NCI-H146 (cell line): ENCODE measurements around the gene DCAF5.
"Not testable (repeated sequence)": the region's sequence is repeated elsewhere in the genome, so short reads cannot be mapped to it uniquely, and the experiment has no call there.

ENCODE experiments used
- DNase-seq: peaks from one replicate; lab custom pipeline; 2025; lab: John Stamatoyannopoulos, UW

Gene DCAF5

DNA sequence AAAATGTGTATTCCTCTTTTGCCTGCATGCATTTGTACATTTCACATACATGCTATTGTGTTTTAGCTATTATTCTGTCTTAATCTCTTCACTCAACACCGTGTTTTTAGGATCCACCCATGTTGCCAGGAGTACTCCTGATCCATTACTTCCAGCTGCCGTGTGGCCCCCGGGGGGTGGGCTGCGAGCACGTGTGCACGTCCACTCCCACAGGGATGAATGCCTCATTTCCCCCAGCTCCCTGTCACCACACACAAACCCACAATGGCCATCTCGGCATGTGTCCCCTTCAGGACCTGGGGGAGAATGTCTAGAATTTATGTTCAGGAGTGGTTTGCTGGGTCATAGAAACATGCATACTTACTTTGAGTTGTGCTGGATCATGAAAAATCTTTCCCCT, 111.1 kb downstream of the DCAF5 start:
- no peak for DNase-seq

DNA sequence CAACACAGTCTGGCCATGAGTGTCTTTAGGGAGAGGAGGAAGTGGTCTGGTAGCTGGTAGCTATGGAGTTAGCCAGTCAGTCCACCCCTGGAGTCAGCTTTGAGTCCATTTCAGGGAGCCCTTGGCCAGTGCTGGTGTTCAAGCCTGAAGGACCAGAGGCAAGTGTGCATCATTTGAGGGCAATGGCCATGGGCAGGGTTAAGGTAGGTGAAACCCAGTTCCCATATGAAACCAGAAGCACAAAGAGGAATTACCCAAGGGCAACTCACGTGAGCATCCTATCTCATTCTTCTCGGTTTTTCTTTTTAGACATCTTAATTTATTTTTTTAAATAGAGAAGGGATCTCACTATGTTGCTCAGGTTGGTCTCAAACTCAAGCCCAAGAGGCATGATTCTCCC, 112.6 kb downstream of the DCAF5 start:
- DNase-seq = no peak

DNA sequence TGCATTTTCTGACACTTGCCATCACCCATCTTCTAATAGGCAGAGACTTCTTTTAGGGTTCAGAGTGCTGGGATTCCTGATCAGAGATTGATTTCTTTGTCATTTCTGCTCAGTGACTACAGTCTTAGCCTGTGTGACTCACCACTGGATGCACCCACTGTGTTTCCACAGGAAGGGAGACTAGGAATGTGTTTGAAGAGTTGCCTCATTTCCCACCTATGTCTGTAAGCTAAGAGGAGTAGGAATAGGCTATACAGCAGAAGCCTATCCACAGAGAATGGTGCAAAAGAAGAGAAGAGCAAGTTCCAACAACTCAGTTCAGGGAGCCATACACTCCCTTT, 113.7 kb downstream of the DCAF5 start:
- no peak for DNase-seq

DNA sequence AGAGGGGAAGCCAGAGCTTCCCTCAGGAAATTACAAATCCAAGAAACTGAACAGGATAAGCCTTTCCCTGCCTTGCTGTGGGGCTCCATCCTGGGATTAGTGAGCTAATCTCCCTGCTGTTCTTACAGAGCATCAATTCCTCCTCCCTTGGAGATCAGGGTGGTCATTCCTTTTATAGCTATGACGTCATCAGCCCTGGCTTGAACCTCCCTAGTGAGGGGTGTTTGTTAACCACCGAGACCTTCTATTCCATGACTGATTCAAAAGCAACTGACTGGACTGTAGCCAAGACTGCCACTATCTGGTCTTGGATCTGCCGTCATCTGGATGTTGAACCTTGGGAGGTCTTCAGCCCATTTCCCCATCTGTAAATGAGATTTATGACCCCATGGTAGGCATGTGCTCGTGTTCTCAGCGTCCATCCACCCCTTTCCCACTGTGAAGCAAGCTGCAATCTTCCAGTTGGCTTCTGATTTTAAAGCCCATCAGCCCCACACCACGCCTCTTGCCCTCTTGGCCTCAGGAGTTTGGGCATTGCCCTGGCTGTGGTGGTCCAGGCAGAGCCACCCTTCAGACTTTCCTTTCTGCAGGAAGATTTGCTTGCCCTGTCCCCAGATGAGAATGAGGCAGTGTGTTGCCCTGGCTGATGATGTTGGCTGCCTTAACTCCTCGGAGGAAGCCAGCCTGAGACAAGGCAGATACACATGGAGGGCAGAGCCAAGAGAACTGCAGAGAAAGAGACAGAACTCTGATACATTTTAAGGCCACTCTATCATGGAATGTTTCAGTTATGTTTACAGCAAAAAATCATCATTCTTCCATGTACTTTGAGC, 114.2 kb downstream of the DCAF5 start:
- peak; percentile 7 for DNase-seq

DNA sequence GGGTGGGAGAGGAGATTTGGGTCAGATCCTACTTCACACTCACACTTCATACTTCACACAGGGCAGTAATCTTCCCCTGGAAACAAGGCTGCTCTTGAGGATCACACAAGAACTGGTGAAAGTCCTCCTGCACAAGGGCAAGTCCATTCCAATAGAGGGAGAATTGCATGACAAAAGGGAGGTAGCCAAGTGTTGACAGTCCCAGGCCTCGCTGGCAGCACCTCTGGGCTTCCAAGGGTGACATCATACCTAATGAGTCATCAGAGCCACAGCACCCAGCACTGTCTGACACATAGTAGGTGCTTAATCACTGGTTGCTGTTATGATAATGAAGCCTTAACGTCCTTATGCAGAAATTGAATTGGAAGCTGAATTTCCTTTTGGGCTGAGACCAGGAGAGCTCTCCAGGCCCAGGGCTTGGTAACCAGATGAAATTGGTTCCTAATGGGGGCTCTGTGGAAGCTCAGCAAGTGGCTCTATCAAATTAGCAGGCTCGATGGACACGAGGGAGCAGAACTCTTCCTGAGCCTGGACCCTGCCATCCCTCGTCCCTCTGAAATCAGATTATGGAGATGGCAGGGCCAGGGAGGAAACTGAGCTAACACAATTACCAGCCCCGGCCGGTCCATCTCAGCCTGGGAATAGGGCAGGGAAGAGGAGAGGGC, 115.0 kb downstream of the DCAF5 start:
- DNase-seq = no peak

DNA sequence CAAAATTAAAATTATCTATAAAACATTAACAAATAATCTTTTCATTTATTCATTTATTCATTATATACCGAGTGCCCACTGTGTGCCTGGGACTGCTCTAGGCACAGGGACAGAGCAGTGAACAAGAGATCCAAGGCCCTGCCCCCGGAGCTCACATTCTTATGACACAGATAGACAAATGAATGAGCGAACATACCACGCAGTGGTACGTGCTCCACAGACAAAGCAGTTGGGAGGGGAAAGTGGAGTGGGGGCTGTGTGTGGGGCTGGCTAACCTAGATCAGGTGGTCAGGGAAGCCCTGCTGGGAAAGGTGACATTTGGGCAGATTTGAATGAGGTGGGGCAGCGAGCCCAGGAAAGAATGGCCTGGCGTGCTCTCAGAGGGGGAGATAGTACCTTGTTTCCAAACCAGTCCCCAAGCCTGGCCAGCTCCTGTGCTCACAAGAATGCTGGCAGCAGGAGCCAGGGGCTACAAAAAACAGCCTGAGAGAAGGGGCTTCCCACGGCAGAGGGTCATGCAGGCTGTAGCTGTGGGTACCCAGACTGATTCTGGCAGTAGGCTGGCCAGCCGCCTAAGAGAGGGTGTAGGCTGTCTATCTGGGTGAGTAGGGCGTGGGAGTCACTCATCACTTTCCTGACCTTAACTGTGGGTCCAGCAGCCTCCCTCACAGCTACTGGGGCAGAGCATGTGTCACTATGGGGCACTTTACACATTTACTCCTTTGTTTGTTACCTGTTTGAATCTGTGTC, 116.0 kb downstream of the DCAF5 start:
- no peak for DNase-seq

DNA sequence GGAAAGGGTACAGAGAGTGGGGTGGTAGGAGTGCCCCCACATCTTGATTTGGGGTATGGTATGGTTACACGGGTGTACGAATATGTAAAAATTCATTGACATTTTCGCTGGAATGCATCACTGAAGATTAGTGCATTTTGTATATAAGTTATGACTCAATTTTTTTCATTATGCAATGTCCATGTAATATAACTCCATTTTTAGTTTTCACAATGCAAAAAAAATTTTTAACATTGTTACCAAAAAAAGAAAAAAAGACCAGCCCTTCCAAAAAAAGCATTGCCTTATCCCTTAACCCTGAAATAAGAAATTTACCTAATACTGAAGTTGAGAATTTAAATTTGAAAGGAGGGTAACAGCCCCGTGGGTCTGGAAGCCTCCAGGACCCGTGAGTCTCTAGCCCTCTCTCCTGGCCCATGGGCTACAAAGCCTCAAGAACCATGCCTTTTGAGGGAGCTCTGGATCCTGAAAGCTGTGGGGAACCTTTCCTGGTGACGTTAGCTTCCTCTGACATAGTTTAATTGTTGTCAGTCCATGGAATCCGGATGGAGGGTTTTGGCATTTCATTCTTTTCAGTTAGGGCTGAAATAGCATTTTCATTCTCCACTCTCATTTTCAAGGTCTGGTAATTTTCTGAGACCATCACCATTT, 118.2 kb downstream of the DCAF5 start:
- no peak for DNase-seq

DNA sequence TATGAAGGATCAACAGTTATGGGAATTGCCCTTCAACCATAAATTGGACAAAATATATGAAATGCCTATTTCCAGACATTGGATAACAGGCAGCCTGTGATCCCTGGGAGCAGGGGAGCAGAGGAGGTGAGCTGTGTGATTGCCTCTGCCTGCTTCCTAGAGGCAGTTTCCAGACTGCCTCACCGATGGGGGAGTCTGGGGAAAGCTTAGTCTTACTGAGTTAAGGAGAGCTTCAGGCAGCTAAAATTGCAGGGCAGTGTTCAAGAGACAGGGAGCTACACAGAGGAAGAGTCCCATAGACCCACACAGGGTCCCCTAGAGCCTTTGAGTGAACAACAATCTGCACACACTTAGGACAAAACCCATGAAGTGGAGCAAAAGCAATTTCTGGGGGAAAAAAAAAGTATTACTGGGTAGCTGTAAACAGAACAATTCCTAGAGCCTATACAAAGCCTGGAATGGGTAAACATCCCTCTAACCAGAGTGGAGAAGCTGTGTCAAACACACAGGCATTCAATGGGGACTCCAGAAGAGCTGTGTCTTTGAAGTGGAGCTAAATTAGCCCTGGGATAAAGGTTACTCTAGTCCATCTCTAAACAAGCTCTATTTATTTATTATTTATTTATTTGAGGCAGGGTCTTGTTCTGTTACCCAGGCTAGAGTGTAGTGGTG, 125.5 kb downstream of the DCAF5 start:
- no peak for DNase-seq

DNA sequence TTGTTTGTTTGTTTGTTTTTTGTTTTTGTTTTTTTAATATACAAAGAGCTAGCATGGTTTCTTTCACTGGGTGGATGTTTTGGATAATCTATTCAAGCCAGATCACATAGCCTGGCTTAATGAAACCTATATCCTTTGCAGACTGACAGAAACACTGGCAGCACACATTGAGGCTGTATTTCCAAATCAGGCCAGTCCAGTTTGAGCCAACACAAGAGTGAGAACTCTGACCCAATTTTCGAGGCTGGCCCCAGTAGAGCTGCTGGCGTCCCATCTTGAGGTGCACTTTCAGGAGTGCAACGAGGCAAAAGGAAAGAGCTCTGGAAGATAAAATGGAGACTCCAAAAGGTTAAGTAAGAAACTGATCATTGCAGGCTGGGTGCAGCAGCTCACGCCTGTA, 129.9 kb downstream of the DCAF5 start:
- DNase-seq = no peak

DNA sequence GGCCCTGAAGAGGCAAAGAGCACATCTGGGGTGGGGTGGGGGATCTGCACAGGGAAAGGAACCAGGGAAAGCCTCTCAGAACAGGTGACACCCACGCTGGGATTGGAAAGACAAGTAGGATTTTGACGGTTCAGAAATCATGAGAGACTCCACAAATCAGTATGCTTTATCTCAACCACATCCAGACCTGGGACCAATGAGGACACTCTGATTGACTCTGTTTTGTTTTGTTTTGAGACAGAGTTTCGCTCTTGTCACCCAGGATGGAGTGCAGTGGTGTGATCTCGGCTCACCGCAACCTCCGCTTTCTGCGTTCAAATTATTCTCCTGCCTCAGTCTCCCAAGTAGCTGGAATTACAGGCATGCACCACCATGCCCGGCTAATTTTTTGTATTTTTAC, 130.8 kb downstream of the DCAF5 start:
- not testable (repeated sequence) for DNase-seq

DNA sequence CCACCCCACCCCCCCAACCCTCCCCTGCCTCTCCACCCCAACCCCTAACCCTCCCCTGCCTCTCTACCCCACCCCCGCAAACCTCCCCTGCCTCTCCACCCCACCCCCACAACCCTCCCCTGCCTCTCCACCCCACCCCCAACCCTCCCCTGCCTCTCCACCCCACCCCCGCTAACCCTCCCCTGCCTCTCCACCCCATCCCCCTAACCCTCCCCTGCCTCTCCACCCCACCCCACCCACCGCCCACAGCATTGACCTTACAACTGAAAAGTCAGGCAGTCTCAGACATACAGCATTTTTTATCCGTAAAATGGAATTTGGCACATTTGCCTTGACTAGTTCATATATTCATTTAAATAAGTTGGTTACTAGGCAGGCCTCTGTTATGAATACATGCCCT, 135.2 kb downstream of the DCAF5 start:
- DNase-seq = no peak

DNA sequence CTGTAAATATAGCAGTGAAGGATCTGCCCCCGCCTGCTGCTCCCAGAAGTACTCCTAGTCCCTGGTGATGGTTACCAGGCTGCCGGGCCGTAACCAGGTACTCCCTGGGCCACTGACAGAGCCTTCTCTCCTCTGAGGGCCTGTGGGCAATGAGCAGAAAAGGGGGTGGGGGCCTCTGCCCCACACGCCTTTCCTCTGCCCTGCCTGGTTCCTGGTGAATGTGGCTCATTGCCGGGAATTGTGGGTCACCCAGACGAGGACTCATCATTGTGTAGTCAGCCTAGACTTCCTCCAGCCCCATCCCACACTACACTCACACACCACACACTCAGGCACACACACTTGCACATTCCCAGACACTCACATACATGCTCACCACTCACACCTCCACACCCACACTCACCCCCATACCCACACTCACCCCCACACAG, 138.1 kb downstream of the DCAF5 start:
- DNase-seq = no peak

DNA sequence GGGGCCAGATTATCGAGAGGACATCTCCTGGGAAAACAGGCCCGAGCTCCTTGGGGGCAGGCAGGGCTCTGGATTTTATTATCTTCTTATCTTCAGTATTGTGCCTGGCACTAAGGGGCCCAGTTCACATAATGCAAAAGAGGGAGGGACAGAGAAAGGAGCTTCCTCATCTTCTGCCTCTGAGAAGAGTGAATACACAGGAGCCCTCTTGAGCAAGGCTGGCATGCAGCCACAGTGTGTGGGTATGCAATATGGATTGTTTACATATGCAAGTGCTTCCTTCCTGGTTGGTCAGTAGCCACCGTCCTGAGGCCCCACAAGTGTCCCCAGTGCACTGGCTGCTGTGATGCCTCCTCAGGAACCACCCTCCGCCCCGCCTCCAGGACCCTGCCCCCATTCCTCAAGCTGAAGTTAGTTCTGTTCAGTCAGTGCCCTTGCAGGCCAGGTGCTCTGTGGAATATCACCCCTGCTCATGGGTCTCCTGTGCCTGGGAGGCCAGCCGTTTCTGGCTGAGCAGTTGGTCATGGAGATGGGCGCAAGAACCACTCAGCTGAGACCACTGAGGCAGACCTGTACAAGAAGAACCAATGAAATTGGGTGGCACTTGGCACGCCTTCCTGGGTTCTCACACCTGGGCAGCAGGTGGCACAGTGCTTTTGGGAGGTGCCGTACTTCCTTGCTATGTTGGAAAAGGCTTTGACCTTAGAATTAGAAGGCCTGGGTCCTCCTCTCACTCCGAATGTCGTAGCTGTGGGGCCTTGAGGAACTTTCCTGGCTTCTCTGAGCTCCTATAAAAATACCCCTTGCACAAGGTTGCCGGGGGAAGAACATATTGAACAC, 138.8 kb downstream of the DCAF5 start:
- DNase-seq = peak; percentile 3

DNA sequence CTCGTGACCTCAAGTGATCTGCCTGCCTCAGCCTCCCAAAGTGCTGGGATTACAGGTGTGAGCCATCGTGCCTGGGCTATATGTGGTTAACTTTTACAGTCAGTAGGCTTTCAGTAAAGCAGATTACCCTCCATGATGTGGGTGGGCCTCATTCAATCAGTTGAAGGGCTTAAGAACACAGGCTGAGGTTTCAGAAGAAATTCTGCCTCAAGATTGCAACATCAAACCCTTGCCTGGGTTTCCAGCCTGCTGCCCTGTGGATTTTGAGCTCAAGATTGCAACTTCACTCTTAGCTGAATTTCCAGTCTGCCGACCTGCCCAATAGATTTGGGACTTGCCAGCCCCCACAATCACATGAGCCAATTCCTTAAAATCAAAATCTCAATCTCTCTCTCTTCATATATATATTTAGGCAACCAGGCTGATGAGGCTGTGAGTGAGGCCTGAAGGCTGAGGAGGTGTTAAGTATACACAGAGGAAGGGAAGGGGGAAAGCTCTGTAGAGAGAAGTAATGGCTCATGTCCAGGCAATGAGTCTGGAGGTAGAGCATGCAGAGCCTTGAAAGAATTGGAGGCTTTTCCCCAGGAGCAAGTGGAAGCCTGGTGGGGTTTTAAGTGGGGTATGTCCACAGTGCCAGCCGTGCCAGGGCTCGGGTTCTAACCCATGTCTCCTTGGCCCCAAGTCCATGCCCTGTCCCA, 140.5 kb downstream of the DCAF5 start:
- DNase-seq = no peak

DNA sequence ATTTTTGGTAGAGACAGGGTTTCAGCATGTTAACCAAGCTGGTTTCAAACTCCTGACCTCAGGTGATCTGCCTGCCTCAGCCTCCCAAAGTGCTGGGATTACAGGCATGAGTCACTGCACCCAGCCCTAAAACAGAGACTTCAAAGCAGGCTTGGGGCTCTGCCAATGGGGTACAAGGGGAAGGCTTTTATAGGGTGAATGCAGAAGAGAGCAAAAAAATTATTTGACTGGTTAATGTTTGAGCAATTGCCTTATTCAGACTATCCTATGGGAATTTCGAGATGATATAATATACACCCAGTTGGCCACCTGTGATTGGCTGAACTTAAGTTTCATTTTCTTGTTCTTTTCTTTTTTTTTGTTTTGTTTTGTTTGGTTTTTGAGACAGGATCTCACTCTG, 142.3 kb downstream of the DCAF5 start:
- no peak for DNase-seq

DNA sequence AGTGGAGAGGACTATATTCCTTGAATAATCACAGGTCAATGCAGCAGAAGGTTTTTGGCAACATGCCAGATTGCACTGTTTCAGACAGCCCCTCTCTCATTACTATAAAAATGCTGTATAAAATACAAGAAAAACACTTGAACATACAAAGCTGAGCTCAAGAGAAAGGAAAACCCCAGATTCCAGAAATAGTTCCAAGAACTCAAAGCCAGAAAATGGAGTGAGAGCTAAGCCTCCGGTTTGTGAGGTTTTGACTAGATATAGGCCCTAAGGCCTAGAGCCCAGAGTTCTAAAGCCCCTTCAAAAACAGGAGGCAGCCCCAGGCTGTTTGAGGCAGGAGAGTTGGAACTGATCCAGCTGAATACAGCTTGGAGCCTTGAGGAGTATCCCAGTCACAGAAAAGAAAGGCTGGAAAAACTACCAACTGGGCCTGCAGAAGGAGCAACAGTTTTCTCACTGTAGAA, 144.5 kb downstream of the DCAF5 start:
- DNase-seq = no peak

DNA sequence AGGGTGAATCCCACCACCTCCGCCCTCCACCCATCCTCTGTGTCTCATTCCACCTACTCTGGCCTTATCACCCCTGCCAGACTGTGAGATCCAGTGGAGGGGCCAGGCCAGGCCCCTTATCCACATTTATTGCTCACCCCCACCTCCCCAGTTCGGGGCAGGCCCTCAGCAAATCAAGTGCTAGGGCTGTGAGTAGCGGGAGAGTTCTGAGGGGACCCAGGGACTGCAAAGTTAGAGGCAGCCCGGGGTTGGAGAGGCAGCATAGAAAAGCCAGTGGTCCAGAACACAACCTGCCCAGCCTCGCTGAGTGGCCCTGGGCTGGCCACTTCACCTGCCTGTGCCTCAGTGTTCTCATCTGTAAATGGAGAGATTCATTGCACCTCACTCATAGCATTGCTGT, 146.6 kb downstream of the DCAF5 start:
- DNase-seq = no peak

DNA sequence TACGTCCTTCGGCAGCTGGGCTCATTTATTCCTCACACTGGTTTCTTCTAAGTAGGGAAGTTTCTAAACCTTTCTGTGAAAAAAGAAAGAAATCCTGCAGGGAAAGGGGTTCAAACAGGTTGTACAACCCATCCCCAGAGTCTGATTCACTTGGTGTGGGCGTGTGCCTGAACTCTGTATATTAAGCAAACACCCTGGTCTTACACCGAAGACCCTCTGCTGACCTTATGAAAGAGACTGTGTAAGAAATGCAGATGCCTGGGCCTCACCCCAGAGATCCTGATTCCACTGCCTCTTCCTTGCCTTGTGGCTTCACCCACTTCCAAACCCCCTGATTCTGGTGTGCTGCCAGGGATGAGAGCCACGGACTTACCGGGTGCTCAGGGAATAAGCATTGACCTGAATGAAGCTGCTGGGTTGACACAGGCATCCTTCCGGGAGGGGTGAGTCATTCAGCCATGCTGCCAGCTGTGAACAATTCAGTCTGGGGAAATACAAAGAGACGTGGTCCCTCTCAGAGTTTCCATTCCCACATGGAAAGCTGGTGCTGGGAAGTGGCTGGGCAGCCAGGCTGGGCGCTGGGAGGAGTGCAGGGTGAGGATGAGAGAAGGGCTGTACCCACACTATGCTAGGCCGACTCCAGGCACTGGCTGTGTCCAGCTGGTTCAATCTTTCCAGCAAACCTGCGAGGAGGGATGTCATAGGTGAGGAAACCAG, 147.3 kb downstream of the DCAF5 start:
- peak; percentile 43 for DNase-seq

DNA sequence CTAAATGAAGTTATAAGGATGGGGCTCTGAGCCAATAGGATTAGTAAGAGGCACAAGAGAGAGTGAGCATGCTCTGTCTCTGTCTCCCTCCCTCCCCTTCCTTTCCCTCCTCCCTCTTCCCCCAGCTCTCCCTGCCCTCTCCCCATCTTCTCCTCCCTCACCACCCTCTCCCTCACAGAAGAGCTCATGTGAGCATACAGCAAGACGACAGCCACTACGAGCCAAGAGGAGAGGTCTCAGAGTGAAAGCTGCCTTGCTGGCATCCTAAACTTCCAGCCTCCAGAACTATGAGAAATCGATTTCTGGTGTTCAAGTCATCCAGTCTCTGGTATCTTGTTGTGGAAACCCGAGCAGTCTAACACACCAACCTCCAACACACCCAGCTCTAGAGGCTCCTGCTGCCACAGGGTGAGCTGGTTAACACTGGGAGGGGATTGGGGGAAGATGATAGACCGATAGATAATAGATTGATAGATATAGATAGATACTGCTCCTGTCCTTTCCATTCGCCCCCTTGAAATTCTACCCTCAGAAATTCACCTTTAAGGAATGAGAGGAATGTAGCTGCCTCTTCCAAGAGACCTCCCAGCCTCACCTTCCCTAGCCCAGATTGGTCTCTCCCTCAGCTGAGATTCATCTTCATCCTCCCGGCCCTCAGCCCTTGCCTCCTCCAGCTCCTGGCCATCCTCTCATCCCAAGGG, 148.0 kb downstream of the DCAF5 start:
- DNase-seq = no peak
